ENCODE results near the gene TIMP3. TPM values are rescaled to one million over a fixed set of nuclear protein-coding genes. Genes with fewer than 3 reads are reported as not detected.
"Not testable (repeated sequence)": the region's sequence is repeated elsewhere in the genome, so short reads cannot be mapped to it uniquely, and the experiment has no call there.

TIMP3 gene
- total RNA-seq, 1 donor from 2014 or later, result 8.3 TPM

DNA sequence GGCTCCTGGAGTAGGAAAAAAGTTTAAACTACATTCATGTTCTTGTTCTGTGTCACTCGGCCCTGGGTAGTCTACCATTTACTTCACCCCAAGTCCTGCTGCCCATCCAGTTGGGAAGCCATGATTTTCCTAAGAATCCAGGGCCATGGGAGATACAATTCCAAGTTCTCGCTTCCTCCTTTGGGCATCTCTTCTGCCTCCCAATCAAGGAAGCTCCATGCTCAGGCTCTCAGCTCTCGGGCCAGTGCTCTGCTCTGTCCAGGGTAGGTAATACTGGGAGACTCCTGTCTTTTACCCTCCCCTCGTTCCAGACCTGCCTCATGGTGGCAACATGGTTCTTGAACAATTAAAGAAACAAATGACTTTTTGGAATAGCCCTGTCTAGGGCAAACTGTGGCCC is 60.6 kb downstream of the TIMP3 start:
- no peak overlapping the region for H3K4me3 ChIP-seq (ENCODE audit: low read depth, low read length)
- no peak for DNase-seq (ENCODE audit: low read depth)
- TF ChIP-seq, protein P1, sequence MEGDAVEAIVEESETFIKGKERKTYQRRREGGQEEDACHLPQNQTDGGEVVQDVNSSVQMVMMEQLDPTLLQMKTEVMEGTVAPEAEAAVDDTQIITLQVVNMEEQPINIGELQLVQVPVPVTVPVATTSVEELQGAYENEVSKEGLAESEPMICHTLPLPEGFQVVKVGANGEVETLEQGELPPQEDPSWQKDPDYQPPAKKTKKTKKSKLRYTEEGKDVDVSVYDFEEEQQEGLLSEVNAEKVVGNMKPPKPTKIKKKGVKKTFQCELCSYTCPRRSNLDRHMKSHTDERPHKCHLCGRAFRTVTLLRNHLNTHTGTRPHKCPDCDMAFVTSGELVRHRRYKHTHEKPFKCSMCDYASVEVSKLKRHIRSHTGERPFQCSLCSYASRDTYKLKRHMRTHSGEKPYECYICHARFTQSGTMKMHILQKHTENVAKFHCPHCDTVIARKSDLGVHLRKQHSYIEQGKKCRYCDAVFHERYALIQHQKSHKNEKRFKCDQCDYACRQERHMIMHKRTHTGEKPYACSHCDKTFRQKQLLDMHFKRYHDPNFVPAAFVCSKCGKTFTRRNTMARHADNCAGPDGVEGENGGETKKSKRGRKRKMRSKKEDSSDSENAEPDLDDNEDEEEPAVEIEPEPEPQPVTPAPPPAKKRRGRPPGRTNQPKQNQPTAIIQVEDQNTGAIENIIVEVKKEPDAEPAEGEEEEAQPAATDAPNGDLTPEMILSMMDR (conservative IDR thresholded peaks at IDR 0.05; ENCODE audit: low read depth, low read length), result no peak

DNA sequence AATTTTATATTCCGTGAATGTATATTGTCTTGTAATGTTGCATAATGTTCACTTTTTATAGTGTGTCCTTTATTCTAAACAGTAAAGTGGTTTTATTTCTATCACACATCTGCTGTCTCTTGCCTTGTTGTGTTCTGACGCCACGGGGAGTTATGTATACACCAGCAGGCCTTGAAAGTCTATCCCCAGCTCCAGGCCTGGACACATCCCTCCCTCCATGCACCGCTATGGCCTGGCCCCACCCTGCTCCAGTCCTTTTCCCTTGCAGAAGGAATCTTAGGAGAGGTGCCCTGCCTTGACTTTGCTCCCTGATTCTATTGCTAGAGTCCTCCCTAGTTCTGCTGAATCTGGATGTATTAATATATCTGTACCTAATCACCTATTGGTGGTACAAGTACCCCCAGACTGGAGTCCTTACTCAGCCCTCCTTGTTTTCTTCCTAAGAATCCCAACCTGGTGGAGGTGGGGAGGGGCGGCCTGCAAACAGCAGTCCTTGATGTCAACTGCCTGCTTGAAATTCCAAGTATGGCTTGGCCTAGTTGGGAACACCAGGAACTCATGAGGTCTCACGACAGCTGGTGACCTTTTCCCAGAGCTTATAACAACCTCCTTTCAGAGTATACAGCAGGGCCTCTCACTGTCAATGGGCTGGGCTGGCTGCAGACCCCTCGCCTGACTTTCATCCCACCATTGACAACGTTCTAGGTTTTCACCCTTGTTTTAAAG is 61.6 kb downstream of the TIMP3 start:
- H3K4me3 ChIP-seq (ENCODE audit: low read depth, low read length), result no peak overlapping the region
- TF ChIP-seq, protein P1 (conservative IDR thresholded peaks at IDR 0.05; ENCODE audit: low read depth, low read length), result no peak
- no peak for DNase-seq (ENCODE audit: low read depth)

DNA sequence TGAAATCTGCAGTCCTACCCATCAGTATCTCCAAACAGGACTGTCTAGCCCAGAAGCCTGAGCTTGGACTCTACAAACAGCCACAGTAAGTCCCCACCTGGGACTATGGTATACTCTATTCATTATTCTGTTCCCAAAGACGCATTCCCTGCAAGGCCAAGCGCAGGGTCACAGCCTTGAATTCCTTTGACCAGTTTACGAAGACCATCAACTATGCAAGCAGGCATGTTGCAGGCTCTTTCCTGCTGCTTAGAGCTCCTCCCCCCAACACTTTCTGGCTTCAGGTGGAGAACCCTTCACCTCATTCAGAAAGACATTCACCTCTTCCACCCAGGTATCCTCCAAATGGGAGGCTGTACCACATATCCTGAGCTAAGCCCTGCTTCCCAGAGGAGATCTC is 62.5 kb downstream of the TIMP3 start:
- H3K4me3 ChIP-seq (ENCODE audit: low read depth, low read length), result no peak overlapping the region
- no peak for DNase-seq (ENCODE audit: low read depth)
- TF ChIP-seq, protein P1 (conservative IDR thresholded peaks at IDR 0.05; ENCODE audit: low read depth, low read length), result no peak

DNA sequence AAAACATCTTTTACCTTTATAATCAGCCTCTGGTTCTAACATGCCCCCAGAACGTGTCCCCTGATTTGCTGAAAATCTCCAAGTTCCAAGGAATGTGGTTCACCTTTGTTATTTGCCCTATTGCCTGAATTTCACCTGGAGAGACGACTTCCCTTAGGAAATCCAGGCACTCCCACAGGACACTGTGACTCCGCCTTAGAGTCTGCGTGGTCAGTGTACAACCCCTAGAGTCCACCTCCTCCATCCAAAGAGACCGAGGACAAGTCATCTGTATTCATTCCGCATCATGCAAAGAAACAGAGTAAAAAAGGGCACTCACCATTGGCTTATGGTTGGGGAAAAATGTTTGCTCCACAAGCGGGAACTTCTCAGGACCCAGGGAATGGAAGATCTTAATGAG is 63.1 kb downstream of the TIMP3 start:
- TF ChIP-seq, protein P1 (conservative IDR thresholded peaks at IDR 0.05; ENCODE audit: low read depth, low read length), result no peak
- no peak overlapping the region for H3K4me3 ChIP-seq (ENCODE audit: low read depth, low read length)
- no peak for DNase-seq (ENCODE audit: low read depth)

DNA sequence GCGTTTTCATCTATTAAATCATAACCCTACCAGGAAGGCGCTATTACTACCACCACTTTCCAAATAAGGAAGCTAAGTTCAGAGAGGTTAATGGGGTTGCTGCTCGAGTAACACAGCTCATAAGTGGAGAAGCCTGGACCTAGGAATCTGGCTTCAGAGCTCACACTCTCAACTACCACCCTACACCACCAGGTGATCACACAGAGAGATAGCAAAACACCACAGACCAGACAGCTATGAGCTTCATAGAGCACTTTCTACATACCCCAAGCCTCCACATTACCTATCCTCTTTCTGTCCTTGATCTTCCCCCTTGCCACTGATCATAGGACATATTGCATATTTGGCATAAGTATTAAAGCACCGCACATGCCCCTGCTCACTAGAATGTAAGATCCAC is 65.4 kb downstream of the TIMP3 start:
- TF ChIP-seq, protein P1 (conservative IDR thresholded peaks at IDR 0.05; ENCODE audit: low read depth, low read length), result no peak
- no peak overlapping the region for H3K4me3 ChIP-seq (ENCODE audit: low read depth, low read length)
- no peak for DNase-seq (ENCODE audit: low read depth)

DNA sequence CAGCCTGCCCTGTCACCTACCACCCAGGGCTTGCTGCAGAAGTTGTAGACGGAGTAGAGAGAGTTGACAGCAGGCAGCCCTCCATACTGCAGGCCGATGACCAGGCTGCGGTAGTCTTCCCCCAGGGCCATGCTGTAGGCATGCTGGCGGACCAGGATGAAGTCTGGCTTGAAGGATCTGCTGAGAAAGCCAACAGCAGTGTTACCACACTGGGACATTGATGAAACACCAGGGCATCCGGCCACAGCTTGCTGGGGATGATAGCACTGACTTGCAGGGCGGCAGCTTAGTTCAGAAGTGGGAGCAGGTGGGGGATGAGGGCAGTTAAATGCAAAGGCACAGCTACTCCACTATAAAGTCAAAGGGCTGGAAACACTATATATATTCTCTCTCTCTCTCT is 67.4 kb downstream of the TIMP3 start:
- no peak for DNase-seq (ENCODE audit: low read depth)
- TF ChIP-seq, protein P1 (conservative IDR thresholded peaks at IDR 0.05; ENCODE audit: low read depth, low read length), result no peak
- H3K4me3 ChIP-seq (ENCODE audit: low read depth, low read length), result no peak overlapping the region

DNA sequence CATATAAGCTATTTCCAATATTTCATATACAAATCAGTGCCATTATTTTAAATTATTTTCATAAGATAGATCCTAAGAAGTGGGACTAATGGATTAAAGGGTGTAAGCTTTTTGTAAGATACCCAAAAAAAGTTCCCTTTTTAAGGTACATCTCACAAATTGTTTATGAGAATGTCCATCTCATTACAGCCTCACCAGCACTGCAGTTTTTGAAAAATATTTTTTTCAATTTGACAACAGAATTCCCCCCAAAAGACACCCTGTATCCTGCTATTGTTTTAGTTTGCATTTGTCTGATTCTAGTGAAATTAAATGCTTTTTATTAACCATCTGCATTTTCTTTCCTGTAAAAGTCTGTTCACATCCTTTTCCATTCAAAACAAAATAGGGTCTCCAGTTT is 69.0 kb downstream of the TIMP3 start:
- no peak for DNase-seq (ENCODE audit: low read depth)
- no peak overlapping the region for H3K4me3 ChIP-seq (ENCODE audit: low read depth, low read length)
- TF ChIP-seq, protein P1 (conservative IDR thresholded peaks at IDR 0.05; ENCODE audit: low read depth, low read length), result no peak

DNA sequence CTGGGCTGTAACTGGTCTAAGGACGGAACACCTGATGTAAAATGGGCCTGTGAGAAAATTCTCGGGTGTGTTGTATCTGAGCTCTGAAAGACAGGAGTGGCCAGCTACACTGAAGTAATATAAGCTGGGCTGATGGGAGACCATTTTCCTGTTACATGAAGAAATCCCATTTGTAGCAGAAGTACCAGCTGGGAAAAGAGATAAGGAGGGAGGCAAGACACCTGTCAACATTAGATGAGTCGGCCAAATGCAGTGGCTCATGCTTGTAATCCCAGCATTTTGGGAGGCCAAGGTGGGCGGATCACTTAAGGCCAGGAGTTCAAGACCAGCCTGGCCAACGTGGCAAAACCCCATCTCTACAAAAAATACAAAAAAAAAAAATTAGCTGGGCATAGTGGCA is 72.1 kb downstream of the TIMP3 start:
- DNase-seq (ENCODE audit: low read depth), result not testable (repeated sequence)

More for the DNA sequence above, 72.1 kb downstream of the TIMP3 start:
- not testable (repeated sequence) for H3K4me3 ChIP-seq (ENCODE audit: low read depth, low read length)
